ENCODE data around the gene HYKK.

GRCh38 chr15:78537266-78537905 lies 30.0 kb downstream of the HYKK start:
- TF ChIP-seq HDAC6 (IDR thresholded peaks at IDR 0.05; ENCODE audit: unreplicated experiment) = no peak
- TF ChIP-seq, protein P1, sequence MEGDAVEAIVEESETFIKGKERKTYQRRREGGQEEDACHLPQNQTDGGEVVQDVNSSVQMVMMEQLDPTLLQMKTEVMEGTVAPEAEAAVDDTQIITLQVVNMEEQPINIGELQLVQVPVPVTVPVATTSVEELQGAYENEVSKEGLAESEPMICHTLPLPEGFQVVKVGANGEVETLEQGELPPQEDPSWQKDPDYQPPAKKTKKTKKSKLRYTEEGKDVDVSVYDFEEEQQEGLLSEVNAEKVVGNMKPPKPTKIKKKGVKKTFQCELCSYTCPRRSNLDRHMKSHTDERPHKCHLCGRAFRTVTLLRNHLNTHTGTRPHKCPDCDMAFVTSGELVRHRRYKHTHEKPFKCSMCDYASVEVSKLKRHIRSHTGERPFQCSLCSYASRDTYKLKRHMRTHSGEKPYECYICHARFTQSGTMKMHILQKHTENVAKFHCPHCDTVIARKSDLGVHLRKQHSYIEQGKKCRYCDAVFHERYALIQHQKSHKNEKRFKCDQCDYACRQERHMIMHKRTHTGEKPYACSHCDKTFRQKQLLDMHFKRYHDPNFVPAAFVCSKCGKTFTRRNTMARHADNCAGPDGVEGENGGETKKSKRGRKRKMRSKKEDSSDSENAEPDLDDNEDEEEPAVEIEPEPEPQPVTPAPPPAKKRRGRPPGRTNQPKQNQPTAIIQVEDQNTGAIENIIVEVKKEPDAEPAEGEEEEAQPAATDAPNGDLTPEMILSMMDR (IDR thresholded peaks at IDR 0.05 in 2 of 3, conservative IDR thresholded peaks at IDR 0.05 in 1 of 3; ENCODE audit: control insufficient read depth in 2 of 3, extremely low read depth in 1 of 3, insufficient read depth in 1 of 3, low read depth in 3 of 3, low read length in 3 of 3) = no peak
- TF ChIP-seq POLR2A (IDR thresholded peaks at IDR 0.05; ENCODE audit: low read depth, low read length) = no peak
- no peak for TF ChIP-seq FOS (IDR thresholded peaks at IDR 0.05; ENCODE audit: borderline replicate concordance, extremely low read depth, insufficient read length)
- TF ChIP-seq MTA3 (IDR thresholded peaks at IDR 0.05; ENCODE audit: borderline replicate concordance, low read length) = no peak
- no peak for TF ChIP-seq BCL3 (IDR thresholded peaks at IDR 0.05; ENCODE audit: borderline replicate concordance, insufficient read depth, low read depth, low read length, poor library complexity, severe bottlenecking)
- no peak for TF ChIP-seq TCF7 (IDR thresholded peaks at IDR 0.05; ENCODE audit: borderline replicate concordance)
- TF ChIP-seq MTA2 (IDR thresholded peaks at IDR 0.05; ENCODE audit: low read depth) = no peak
- TF ChIP-seq, protein P2, sequence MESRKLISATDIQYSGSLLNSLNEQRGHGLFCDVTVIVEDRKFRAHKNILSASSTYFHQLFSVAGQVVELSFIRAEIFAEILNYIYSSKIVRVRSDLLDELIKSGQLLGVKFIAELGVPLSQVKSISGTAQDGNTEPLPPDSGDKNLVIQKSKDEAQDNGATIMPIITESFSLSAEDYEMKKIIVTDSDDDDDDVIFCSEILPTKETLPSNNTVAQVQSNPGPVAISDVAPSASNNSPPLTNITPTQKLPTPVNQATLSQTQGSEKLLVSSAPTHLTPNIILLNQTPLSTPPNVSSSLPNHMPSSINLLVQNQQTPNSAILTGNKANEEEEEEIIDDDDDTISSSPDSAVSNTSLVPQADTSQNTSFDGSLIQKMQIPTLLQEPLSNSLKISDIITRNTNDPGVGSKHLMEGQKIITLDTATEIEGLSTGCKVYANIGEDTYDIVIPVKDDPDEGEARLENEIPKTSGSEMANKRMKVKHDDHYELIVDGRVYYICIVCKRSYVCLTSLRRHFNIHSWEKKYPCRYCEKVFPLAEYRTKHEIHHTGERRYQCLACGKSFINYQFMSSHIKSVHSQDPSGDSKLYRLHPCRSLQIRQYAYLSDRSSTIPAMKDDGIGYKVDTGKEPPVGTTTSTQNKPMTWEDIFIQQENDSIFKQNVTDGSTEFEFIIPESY (IDR thresholded peaks at IDR 0.05) = no peak
- TF ChIP-seq ZSCAN29 (IDR thresholded peaks at IDR 0.05) = no peak

Measured in GM12878 (cell line).